HuH-7.5 (cell line): Measurements from ENCODE around the gene CD79B.

Experiments used
- DNase-seq: peaks from one replicate; pipeline ENCODE4 v3.0.0; 2011; ENCODE audit warnings: low spot score

CD79B gene

GRCh38 chr17:63954402-63955063, 22.4 kb upstream of the CD79B start:
- no peak for DNase-seq

- DNase-seq, result peak; percentile 84
Observed at GRCh38 chr17:63950940-63951907, 19.1 kb upstream of the CD79B start.

- DNase-seq, result no peak
Observed at GRCh38 chr17:63949576-63950250, 17.6 kb upstream of the CD79B start.

GRCh38 chr17:63948521-63948920, 16.4 kb upstream of the CD79B start:
- no peak for DNase-seq

GRCh38 chr17:63947711-63948330, 15.7 kb upstream of the CD79B start:
- no peak for DNase-seq

GRCh38 chr17:63946440-63947363, 14.6 kb upstream of the CD79B start:
- peak; percentile 91 for DNase-seq

- no peak for DNase-seq
Observed at GRCh38 chr17:63945784-63946439, 13.8 kb upstream of the CD79B start.

- no peak for DNase-seq
Observed at GRCh38 chr17:63944736-63945499, 12.8 kb upstream of the CD79B start.

GRCh38 chr17:63943745-63944144, 11.6 kb upstream of the CD79B start:
- DNase-seq, result no peak

GRCh38 chr17:63942309-63942985, 10.3 kb upstream of the CD79B start:
- no peak for DNase-seq

- DNase-seq, result no peak
Observed at GRCh38 chr17:63941751-63942150, 9.6 kb upstream of the CD79B start.

GRCh38 chr17:63941162-63941561, 9.0 kb upstream of the CD79B start:
- no peak for DNase-seq

- DNase-seq, result no peak
Observed at GRCh38 chr17:63940584-63940983, 8.5 kb upstream of the CD79B start.

- DNase-seq, result no peak
Observed at GRCh38 chr17:63939884-63940283, 7.8 kb upstream of the CD79B start.

- DNase-seq, result no peak
Observed at GRCh38 chr17:63939401-63939800, 7.3 kb upstream of the CD79B start.

- no peak for DNase-seq
Observed at GRCh38 chr17:63937920-63938319, 5.8 kb upstream of the CD79B start.

- DNase-seq, result no peak
Observed at GRCh38 chr17:63937319-63937718, 5.2 kb upstream of the CD79B start.

- no peak for DNase-seq
Observed at GRCh38 chr17:63934183-63935112, 2.3 kb upstream of the CD79B start.
